ENCODE measurements around the gene OVCA2. TPM values are rescaled to one million over a fixed set of nuclear protein-coding genes. Genes with fewer than 3 reads are reported as not detected.
A peak's percentile ranks its signal among the peaks of the same experiment; 100 is the strongest.

The OVCA2 gene
- total RNA-seq, 3 donors from 2014 or later: 25.3 to 35.5 (median 33.0) TPM

- intact Hi-C loops (cut with DNase I, micrococcal nuclease): no loop called here
- no peak for TF ChIP-seq CTCF (IDR thresholded peaks at IDR 0.05)
- Histone ChIP-seq H3K4me1 (ENCODE audit: low read depth) (peaks cover 10% of the 10 kb centered on the region), H3K36me3 (ENCODE audit: low read depth) (no peaks in the 10 kb centered on the region), H3K4me3 (no peak overlapping the region), H3K9me3 (no peaks in the 10 kb centered on the region)
- no peak for ATAC-seq
- no peak for DNase-seq
These were observed 24.2 kb downstream of the OVCA2 start for GRCh38 chr17:2065949-2066400.

DNA sequence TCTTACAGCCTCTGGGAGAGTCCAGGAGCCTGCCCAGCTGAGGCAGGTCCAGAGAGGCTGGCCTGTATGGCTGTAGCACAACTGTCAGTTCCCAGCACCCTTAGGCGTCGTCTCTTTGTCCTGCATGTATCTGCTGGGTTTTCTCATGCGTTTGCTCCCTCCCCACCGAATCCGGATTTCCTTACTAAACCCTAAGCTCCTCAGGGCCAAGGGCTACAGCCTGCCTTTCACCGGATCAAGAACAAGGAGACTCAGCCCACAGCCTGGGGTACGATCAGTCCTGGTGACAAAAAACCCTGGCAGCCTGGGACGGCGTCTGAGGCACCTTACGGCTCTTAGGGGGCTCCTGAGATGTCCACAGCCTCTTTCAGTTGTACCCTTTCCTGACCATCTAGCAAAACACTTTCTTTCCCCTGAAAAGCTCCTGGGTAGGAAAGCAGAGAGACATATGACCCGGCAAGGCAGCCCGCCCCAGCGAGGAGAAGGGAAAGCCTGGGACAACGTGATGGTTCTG, 25.3 kb downstream of the OVCA2 start:
- Histone ChIP-seq H3K36me3 (ENCODE audit: low read depth) (no peaks in the 10 kb centered on the region), H3K9me3 (no peaks in the 10 kb centered on the region), H3K4me1 (ENCODE audit: low read depth) (peaks cover 10% of the 10 kb centered on the region), H3K4me3 (no peak overlapping the region)
- DNase-seq (no peak), ATAC-seq (no peak)
- no peak for TF ChIP-seq CTCF (IDR thresholded peaks at IDR 0.05)
- intact Hi-C loops (cut with DNase I, micrococcal nuclease): no loop called here

GRCh38 chr17:2067608-2068024, 25.8 kb downstream of the OVCA2 start:
- intact Hi-C loops (cut with DNase I, micrococcal nuclease): no loop called here
- no peak for ATAC-seq
- Histone ChIP-seq H3K4me1 (ENCODE audit: low read depth) (peaks cover 10% of the 10 kb centered on the region), H3K4me3 (no peak overlapping the region), H3K36me3 (ENCODE audit: low read depth) (no peaks in the 10 kb centered on the region), H3K9me3 (no peaks in the 10 kb centered on the region)
- no peak for TF ChIP-seq CTCF (IDR thresholded peaks at IDR 0.05)
- no peak for DNase-seq

DNA sequence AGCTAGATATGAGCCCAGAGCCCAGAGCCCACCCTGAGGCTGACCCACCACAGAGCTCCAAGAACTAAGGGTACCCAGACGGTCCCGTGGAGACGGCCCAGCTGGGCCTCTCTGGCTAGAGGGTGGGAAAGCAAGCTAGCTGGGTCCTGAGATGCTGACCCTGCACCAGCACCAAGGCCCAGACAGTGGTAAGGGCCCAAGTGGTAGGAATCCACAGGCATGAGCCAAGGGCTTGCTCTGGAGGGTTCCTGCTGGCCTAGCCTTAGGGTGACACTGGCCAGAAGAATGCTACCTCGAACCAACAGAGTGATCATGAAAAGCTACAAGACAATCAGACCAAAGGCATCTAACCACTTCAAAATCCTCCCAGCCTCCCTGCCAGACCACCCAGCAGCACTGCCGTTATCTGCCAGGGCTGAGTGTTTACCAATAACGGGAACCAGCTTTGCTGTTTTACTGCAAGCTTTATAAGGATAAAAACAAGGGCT, 26.3 kb downstream of the OVCA2 start:
- Histone ChIP-seq H3K9me3 (no peaks in the 10 kb centered on the region), H3K36me3 (ENCODE audit: low read depth) (no peaks in the 10 kb centered on the region), H3K4me1 (ENCODE audit: low read depth) (peaks cover 10% of the 10 kb centered on the region), H3K4me3 (no peak overlapping the region)
- no peak for TF ChIP-seq CTCF (IDR thresholded peaks at IDR 0.05)
- peak in 1 of 3 donors; percentile 45 for DNase-seq
- intact Hi-C loops (cut with DNase I, micrococcal nuclease): no loop called here
- peak; percentile 6 for ATAC-seq

GRCh38 chr17:2068519-2069051, 26.8 kb downstream of the OVCA2 start:
- no peaks in the 10 kb centered on the region for H3K36me3 ChIP-seq (ENCODE audit: low read depth)
- intact Hi-C loops (cut with DNase I, micrococcal nuclease): no loop called here
- no peaks in the 10 kb centered on the region for H3K9me3 ChIP-seq
- H3K4me3 ChIP-seq: no peak overlapping the region
- DNase-seq (peak in 1 of 3 donors; percentile 48), ATAC-seq (peak; percentile 6)
- TF ChIP-seq CTCF (IDR thresholded peaks at IDR 0.05): no peak
- peaks cover 9% of the 10 kb centered on the region for H3K4me1 ChIP-seq (ENCODE audit: low read depth)

Measured in mucosa of descending colon (tissue), 3 donors.